Immature natural killer cell (primary cell): ENCODE measurements around the gene OXNAD1. TPM values are rescaled to one million over a fixed set of nuclear protein-coding genes. Genes with fewer than 3 reads are reported as not detected.

Experiments
- DNase-seq, 3 donors: peaks; one replicate each; pipeline ENCODE4 v3.0.0; 2022; ENCODE audit warnings: mixed read lengths in 1 of 3
- H3K27ac Mint-ChIP-seq, 6 donors: one replicate each; pipeline ENCODE4 v1.8.0; 2020; ENCODE audit warnings: mixed read lengths in 6 of 6, mild to moderate bottlenecking in 5 of 6, inconsistent platforms in 4 of 6, moderate library complexity in 3 of 6
- H3K27me3 Mint-ChIP-seq, 3 donors: one replicate each; pipeline ENCODE4 v1.8.0; 2020 to 2021; ENCODE audit warnings: low read depth in 3 of 3, mild to moderate bottlenecking in 3 of 3, mixed read lengths in 3 of 3, moderate library complexity in 3 of 3, inconsistent platforms in 1 of 3
- H3K36me3 Mint-ChIP-seq, 3 donors: one replicate each; pipeline ENCODE4 v1.8.0; 2020; ENCODE audit warnings: mixed read lengths in 3 of 3, inconsistent platforms in 2 of 3, mild to moderate bottlenecking in 2 of 3
- H3K4me1 Mint-ChIP-seq, 2 donors: one replicate each; pipeline ENCODE4 v1.8.0; 2020; ENCODE audit warnings: inconsistent platforms in 2 of 2, mild to moderate bottlenecking in 2 of 2, mixed read lengths in 2 of 2, moderate library complexity in 1 of 2
- H3K4me3 Mint-ChIP-seq, 5 donors: one replicate each; pipeline ENCODE4 v1.8.0; 2020; ENCODE audit warnings: mild to moderate bottlenecking in 5 of 5, mixed read lengths in 5 of 5, inconsistent platforms in 3 of 5, moderate library complexity in 3 of 5
- H3K9me3 Mint-ChIP-seq, 6 donors: one replicate each; pipeline ENCODE4 v1.8.0; 2020; ENCODE audit warnings: mild to moderate bottlenecking in 6 of 6, mixed read lengths in 6 of 6, inconsistent platforms in 4 of 6, moderate library complexity in 3 of 6
- polyA plus RNA-seq, 3 donors: library from polyadenylated mRNA; unstranded; fragments of 300-500 nt; fragmentation: Illumina TruSeq; gene quantifications; one replicate each; pipeline ENCODE4 v1.2.3, GENCODE V29; 2021

The OXNAD1 gene
- polyA plus RNA-seq, 3 donors from 2014 or later = 22.0 to 27.3 (median 23.8) TPM

DNA sequence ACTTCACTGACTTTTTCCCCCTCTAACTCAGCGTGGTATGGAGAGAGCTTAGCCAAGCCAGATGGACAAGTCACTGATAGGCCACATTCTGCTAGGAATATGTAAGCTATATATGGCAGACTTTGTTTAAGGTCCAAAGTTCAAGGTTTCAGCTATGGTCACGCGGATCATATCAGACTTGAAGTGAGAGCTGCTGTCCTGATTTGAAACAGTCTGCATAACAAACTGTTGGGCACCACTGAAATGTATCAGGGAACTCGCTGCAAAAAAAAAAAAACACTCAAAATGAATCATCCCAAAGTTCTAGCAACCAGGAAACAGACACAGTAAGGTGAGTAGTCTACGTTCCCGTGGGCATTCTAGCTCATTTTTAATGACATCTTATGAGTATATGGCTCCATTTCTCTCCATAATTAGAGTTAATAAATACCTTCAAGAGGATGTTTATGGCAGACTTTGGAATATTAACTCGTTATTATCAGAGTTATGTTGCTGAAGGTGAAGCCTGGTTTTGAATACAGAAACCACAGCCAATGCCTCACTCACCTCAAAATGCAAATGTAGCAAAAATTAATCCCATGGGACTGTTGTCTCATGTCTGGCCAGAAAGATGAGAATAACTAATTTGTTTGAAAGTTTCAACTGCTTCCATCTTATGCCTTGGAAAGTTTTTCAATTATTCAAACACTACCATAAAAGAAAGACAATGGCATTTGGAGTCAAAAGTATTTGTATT, 12.6 kb upstream of the OXNAD1 start:
- Mint-ChIP-seq H3K27me3 (peaks cover 0 to 5% (median 4%) of the 10 kb centered on the region in 3 donors), H3K27ac (no peak overlapping the region), H3K9me3 (no peaks in the 10 kb centered on the region), H3K4me3 (no peak overlapping the region), H3K36me3 (peaks cover 0 to 7% (median 7%) of the 10 kb centered on the region in 3 donors), H3K4me1 (peaks cover 0 to 1% of the 10 kb centered on the region in 2 donors)
- DNase-seq = no peak

DNA sequence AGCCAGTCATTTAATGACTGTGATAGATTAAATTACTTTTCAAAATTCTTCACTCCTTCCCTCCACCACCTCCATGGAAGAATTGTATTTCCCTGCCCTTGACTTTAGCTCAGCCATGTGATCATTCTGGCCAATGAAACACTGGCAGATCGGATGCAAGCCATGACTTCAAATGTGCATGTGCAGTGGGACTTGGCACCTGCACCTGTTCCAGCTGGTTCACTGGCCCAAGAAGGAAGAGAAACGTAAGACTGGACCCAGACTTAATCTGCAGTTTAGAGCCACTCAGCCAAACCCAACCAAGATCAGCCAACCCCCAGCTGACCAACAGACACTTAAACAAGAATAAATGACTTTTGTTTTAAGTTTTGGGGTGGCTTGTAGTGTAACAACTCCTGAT, 12.0 kb upstream of the OXNAD1 start:
- peak overlapping the region in 1 of 6 donors; percentile 16 for H3K27ac Mint-ChIP-seq
- no peaks in the 10 kb centered on the region for H3K4me1 Mint-ChIP-seq

DNA sequence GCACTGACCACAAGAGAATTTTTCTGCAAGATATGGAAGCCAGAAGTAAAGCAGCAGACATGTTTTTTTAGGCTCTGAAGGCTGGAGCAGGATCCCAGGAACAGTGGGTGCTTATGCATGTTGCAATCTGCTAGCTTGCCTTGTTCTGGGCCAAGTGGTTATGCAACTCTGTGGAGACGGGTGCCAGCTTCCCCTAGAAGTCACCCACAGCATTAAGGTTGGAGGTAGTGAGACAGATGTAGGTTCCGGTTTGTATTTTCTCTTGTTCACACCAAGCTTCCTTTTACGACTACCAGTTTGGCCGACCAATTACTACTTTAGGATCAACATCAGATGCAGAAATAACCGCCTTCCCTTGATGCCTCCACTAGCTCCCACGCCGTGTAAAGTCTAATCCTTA, 11.4 kb upstream of the OXNAD1 start:
- H3K27ac Mint-ChIP-seq = no peak overlapping the region
- H3K4me3 Mint-ChIP-seq = no peak overlapping the region
- H3K4me1 Mint-ChIP-seq = no peaks in the 10 kb centered on the region
- DNase-seq = no peak
- peaks cover 0 to 3% (median 0%) of the 10 kb centered on the region in 3 donors for H3K27me3 Mint-ChIP-seq
- H3K36me3 Mint-ChIP-seq = peaks cover 0 to 7% (median 7%) of the 10 kb centered on the region in 3 donors
- no peaks in the 10 kb centered on the region for H3K9me3 Mint-ChIP-seq

More for the DNA sequence above, 12.0 kb upstream of the OXNAD1 start:
- Mint-ChIP-seq H3K4me3 (no peak overlapping the region), H3K36me3 (peaks cover 0 to 7% (median 7%) of the 10 kb centered on the region in 3 donors), H3K27me3 (peaks cover 0 to 5% (median 3%) of the 10 kb centered on the region in 3 donors), H3K9me3 (no peaks in the 10 kb centered on the region)
- DNase-seq = no peak

DNA sequence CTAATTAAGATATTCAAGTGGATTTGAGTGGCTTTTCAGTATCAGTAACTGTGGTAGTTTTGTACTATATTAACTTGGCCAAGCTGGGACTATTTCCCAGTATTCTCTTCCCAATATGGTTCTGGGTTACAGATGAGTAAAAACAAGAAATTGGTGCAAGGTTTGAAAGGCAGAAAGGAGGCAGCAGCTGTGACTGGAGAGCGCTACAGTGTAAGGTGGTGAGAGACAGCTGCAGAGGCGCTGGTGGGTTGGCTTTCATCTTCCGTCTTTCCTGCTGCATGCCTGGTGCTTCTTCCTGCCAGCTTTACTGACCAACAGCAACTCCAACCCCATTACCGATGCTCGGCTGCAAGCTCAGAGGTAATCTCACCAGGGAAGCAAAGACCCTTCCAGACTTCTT, 10.1 kb upstream of the OXNAD1 start:
- Mint-ChIP-seq H3K27ac (no peak overlapping the region), H3K4me1 (no peaks in the 10 kb centered on the region), H3K27me3 (peaks cover 0 to 3% (median 0%) of the 10 kb centered on the region in 3 donors), H3K4me3 (no peak overlapping the region), H3K9me3 (no peaks in the 10 kb centered on the region), H3K36me3 (peaks cover 7 to 15% (median 12%) of the 10 kb centered on the region in 3 donors)
- no peak for DNase-seq

DNA sequence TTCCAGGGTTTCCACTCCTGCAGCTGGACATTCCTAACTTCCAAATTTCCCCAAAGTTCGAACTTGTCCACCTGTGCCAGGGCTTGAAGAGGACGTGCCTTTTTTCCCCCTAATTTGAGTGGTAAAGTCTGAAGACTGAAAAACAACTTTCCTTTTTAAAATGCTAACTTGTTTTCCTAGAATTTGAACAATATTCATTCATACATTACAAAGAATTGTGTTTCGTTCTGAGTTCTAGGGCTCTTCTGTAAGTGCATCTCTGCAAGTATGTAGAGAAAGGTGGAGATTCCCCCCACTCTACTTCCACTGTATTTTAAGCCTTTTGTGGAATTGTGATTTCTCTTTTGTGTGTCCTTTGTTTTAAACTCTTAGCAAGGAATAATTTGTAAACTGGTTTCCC, 9.7 kb upstream of the OXNAD1 start:
- H3K27me3 Mint-ChIP-seq = peaks cover 0 to 3% (median 0%) of the 10 kb centered on the region in 3 donors
- H3K4me3 Mint-ChIP-seq = no peak overlapping the region
- DNase-seq = no peak

DNA sequence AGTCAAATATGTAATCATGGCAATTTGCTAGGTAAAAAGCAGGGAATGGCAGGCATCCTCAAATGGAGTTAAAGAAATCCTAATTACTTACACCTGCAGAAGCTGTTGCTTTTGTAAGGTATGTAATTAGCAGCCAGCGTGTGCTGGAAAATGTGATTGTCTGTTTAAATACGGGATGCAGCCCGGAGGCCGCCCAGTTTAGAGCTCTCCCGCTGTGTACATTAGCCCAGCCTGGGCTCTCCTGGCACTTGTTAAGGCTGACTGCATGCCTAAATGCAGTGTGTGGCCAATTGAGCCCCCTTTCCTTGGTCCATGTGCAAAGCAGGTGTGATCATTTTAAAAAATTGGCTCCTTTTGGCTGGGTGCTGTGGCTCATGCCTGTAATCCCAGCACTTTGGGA, 9.3 kb upstream of the OXNAD1 start:
- H3K36me3 Mint-ChIP-seq = peaks cover 9 to 16% (median 13%) of the 10 kb centered on the region in 3 donors
- no peak overlapping the region for H3K4me3 Mint-ChIP-seq
- no peaks in the 10 kb centered on the region for H3K9me3 Mint-ChIP-seq
- no peaks in the 10 kb centered on the region for H3K4me1 Mint-ChIP-seq
- H3K27me3 Mint-ChIP-seq = peaks cover 0 to 3% (median 0%) of the 10 kb centered on the region in 3 donors
- DNase-seq = no peak
- H3K27ac Mint-ChIP-seq = no peak overlapping the region

More for the DNA sequence above, 9.7 kb upstream of the OXNAD1 start:
- Mint-ChIP-seq H3K27ac (no peak overlapping the region), H3K9me3 (no peaks in the 10 kb centered on the region), H3K4me1 (no peaks in the 10 kb centered on the region), H3K36me3 (peaks cover 9 to 16% (median 13%) of the 10 kb centered on the region in 3 donors)

DNA sequence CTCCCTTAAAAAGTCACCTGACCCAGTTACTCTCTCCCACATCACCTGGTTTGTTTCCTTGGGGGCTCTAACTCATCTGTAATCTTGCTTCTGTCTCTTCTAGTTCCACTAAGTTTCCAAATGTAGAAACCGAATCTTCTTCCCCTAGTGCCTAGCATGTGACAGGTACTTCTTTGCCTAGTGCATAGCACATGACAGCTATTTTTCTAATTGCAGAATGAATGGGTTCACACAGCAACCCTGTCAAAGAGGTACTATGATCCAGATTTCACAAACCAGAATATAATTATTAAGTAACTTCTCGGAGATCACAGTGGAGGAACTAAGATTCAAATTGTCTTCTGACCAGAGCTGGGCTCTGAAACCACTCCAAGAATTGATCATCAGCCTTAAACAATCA, 7.7 kb upstream of the OXNAD1 start:
- H3K9me3 Mint-ChIP-seq = no peaks in the 10 kb centered on the region
- H3K4me1 Mint-ChIP-seq = no peaks in the 10 kb centered on the region
- H3K27me3 Mint-ChIP-seq = peaks cover 0 to 3% (median 0%) of the 10 kb centered on the region in 3 donors
- H3K27ac Mint-ChIP-seq = no peak overlapping the region
- H3K4me3 Mint-ChIP-seq = no peak overlapping the region
- no peak for DNase-seq
- peaks cover 9 to 16% (median 13%) of the 10 kb centered on the region in 3 donors for H3K36me3 Mint-ChIP-seq

DNA sequence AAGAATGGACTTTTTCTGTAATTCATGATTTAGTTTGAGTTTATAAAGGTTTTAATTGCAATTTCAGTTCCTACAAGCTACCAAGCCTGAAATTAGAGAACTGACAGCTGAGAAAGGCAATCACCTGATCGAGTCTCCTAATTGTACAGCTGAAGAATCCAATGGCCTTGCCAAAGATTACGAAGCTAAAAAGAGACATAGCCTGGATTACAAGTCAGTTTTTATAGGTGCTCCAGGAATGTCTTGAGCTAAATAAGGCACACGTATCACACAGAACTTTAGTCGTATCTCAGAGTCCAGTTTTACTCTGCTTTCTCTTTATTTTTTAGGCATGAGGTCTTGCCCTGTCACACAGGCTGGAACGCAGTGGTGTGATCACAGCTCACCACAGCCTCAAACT, 6.8 kb upstream of the OXNAD1 start:
- Mint-ChIP-seq H3K4me1 (no peaks in the 10 kb centered on the region), H3K36me3 (peaks cover 9 to 16% (median 13%) of the 10 kb centered on the region in 3 donors), H3K27me3 (peaks cover 0 to 3% (median 0%) of the 10 kb centered on the region in 3 donors), H3K27ac (no peak overlapping the region), H3K9me3 (no peaks in the 10 kb centered on the region), H3K4me3 (no peak overlapping the region)
- DNase-seq = no peak

DNA sequence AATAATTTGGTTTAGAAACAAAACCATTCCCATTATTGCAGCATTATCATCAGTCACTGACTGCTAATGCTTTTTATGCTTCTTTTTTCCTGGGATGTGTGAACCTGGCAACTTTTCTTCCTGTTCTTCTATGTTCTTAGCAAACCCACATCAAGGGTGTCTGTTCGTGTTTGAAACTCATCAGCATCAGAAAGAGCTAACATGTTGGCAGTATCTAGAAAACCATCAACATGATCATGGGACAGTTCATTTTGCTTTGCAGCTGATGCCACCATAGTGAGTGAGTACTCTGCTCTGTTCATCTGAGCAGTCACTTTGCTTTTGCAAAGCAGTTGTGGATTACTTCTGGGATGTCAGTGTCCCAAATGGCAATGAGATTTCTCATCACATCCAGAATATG, 6.1 kb upstream of the OXNAD1 start:
- Mint-ChIP-seq H3K9me3 (no peaks in the 10 kb centered on the region), H3K36me3 (peaks cover 9 to 16% (median 10%) of the 10 kb centered on the region in 3 donors), H3K4me1 (peaks cover 0 to under 1% of the 10 kb centered on the region in 2 donors), H3K27ac (peak overlapping the region in 1 of 6 donors; percentile 45), H3K27me3 (peaks cover 0 to 3% (median 0%) of the 10 kb centered on the region in 3 donors), H3K4me3 (no peak overlapping the region)
- no peak for DNase-seq

DNA sequence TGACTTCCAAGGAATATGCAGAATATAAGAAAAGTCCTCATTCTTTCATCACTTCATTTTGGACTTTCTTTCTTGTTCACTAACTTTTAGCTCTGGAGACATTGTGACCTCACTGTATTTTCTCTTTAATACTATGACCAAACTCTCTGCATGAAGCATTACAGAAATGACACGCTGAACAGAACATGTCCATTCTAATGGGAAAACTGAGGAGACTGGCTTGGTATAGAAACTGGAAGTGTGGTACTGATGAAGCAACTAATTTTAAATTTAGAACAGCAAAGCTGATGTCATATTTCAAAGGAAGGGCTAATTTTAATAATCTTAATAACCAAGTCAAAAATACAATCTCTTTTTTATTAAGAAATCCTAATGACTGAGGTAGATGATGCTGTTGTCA, 5.0 kb upstream of the OXNAD1 start:
- H3K27ac Mint-ChIP-seq = peak overlapping the region in 1 of 6 donors; percentile 12

DNA sequence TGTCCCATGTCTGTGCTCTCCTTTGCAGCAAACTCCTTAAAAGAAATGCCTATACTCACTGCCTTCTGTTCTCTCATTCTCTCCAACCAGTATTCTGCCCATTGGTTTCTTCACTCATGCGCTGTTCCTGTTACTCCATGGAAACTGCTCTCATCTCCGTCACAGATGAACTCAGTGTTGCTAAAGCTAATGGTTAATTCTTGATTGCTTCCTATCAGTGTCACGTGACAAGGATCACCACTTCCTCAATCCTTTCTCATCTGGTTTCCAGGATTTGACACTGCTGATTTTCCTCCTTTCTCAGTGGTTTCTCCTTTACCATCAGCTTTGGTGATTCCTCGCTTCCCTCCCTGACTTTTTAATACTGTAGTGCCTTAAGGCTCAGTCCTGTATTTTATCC, 2.8 kb upstream of the OXNAD1 start:
- Mint-ChIP-seq H3K27ac (no peak overlapping the region), H3K4me3 (no peak overlapping the region), H3K27me3 (peaks cover 11 to 12% (median 11%) of the 10 kb centered on the region in 3 donors), H3K9me3 (no peaks in the 10 kb centered on the region), H3K36me3 (peaks cover 6 to 10% (median 9%) of the 10 kb centered on the region in 3 donors), H3K4me1 (peaks cover 0 to 23% of the 10 kb centered on the region in 2 donors)
- no peak for DNase-seq

More for the DNA sequence above, 5.0 kb upstream of the OXNAD1 start:
- no peak overlapping the region for H3K4me3 Mint-ChIP-seq
- H3K27me3 Mint-ChIP-seq = peaks cover 9 to 11% (median 10%) of the 10 kb centered on the region in 3 donors
- peaks cover 9 to 16% (median 10%) of the 10 kb centered on the region in 3 donors for H3K36me3 Mint-ChIP-seq
- H3K4me1 Mint-ChIP-seq = peaks cover 0 to 12% of the 10 kb centered on the region in 2 donors
- H3K9me3 Mint-ChIP-seq = no peaks in the 10 kb centered on the region
- DNase-seq = no peak

DNA sequence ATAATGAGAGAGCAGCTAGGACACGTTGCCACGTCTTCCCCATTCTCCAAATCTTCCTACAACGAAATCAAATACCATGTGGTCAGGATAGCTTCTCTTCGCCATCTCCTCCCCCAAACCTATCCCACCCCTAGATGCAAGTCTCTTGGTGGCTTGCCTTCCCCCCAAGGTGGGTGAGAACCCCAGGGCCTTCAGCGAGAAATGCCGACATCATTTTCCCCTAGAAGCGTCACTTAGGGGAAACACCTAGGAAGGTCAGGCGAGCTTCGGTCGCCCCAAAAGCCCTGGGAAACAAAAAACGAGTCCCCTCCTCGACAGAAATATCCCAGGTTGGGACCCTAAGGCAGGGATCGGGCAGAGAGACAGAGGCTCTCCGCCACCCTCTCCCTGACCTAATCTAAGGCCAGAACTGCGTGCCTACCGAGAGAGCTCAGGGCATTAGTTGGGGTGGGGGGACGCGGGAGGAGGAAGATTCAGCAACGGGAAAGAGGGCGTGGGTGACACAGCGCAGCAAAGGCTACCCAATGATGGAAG, 771 bp upstream of the OXNAD1 start:
- H3K4me1 Mint-ChIP-seq = peaks cover 0 to 23% of the 10 kb centered on the region in 2 donors
- H3K27me3 Mint-ChIP-seq = peaks cover 11 to 13% (median 12%) of the 10 kb centered on the region in 3 donors
- no peaks in the 10 kb centered on the region for H3K9me3 Mint-ChIP-seq

DNA sequence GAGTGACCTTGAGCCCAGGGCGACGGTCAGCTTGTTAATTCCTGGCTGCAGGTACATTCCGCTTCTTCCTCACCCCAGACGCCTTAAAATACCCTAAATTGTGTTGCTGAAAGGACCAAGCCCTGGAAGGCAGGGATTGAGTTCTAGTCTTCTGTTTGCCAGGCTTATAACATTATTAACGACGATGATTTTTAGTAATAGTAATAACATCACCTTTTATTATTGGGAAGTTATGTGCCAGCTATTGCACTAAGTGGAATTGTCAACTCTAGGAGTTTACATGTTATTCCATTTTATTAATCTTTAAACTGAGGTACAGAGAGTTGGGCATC, 409 bp downstream of the OXNAD1 start:
- DNase-seq = no peak
- peaks cover 11 to 13% (median 12%) of the 10 kb centered on the region in 3 donors for H3K27me3 Mint-ChIP-seq
- peaks cover 0 to 7% (median 0%) of the 10 kb centered on the region in 3 donors for H3K36me3 Mint-ChIP-seq
- H3K4me3 Mint-ChIP-seq = peak overlapping the region; percentile 97 to 100 (median 99)
- H3K27ac Mint-ChIP-seq = peak overlapping the region; percentile 97 to 100 (median 100)
- peaks cover 0 to 23% of the 10 kb centered on the region in 2 donors for H3K4me1 Mint-ChIP-seq
- H3K9me3 Mint-ChIP-seq = no peaks in the 10 kb centered on the region

More for the DNA sequence above, 771 bp upstream of the OXNAD1 start:
- Mint-ChIP-seq H3K36me3 (peaks cover 5 to 6% (median 6%) of the 10 kb centered on the region in 3 donors), H3K27ac (peak overlapping the region; percentile 97 to 100 (median 100)), H3K4me3 (peak overlapping the region; percentile 97 to 100 (median 99))
- DNase-seq = no peak

DNA sequence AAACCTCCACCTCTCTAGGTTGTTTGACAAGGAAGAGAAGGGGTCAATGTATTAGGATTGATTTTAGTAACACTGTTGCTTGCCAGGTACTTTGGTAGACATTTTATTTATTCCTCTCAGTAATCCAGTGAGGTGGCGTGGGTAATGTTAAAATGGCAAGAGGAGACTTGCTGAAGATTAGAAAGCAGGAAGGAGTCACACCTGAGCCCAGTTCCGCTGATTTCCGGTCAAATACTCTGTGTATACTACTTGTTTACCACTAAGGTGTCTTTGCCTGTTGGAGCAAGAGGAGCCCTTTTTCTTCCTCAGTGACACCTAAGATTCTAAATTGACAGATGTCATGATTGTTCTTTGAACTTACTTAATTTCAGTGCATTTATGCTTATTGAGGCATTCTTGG, 1.7 kb downstream of the OXNAD1 start:
- peaks cover 2 to 15% (median 3%) of the 10 kb centered on the region in 3 donors for H3K36me3 Mint-ChIP-seq
- no peak for DNase-seq
- no peaks in the 10 kb centered on the region for H3K9me3 Mint-ChIP-seq
- H3K27ac Mint-ChIP-seq = peak overlapping the region in 5 of 6 donors; percentile 7 to 97 (median 70)
- peak overlapping the region in 1 of 5 donors; percentile 41 for H3K4me3 Mint-ChIP-seq
- H3K4me1 Mint-ChIP-seq = peaks cover 0 to 23% of the 10 kb centered on the region in 2 donors
- H3K27me3 Mint-ChIP-seq = peaks cover 11 to 13% (median 12%) of the 10 kb centered on the region in 3 donors
